Keratinocyte (primary cell): ENCODE results near the gene PCDH9. TPM values are rescaled to one million over a fixed set of nuclear protein-coding genes. Genes with fewer than 3 reads are reported as not detected.

Experiments
- DNase-seq: peaks from one replicate; pipeline ENCODE4 v3.0.0-alpha.2; 2011; ENCODE audit warnings: low read depth, missing footprints, low spot score
- FAIRE-seq: peaks from 2 replicates; lab custom pipeline; 2011; peaks lifted over from hg19 to GRCh38; lab: Jason Lieb, UNC
- H2AFZ ChIP-seq: 2 replicates; pipeline ENCODE4 v1.6.0; 2012; ENCODE audit warnings: low read length, control low read depth, inconsistent platforms; ENCODE audit not compliant: control insufficient read depth
- H3K27ac ChIP-seq: 2 replicates; pipeline ENCODE4 v1.5.1; 2011; ENCODE audit warnings: low read length; ENCODE audit not compliant: control insufficient read depth, insufficient read depth
- H3K27me3 ChIP-seq: 3 replicates; pipeline ENCODE4 v1.6.0; 2011; ENCODE audit warnings: low read length; ENCODE audit not compliant: control insufficient read depth, insufficient read depth; ENCODE audit errors: extremely low read depth
- H3K36me3 ChIP-seq, 2 experiments: 2 replicates in 1 of 2; 3 replicates in 1 of 2; pipeline ENCODE4 v1.5.1; 2011; ENCODE audit warnings: low read length in 2 of 2, mild to moderate bottlenecking in 1 of 2; ENCODE audit not compliant: control insufficient read depth in 2 of 2, insufficient read depth in 2 of 2; ENCODE audit errors: extremely low read depth in 1 of 2
- H3K4me1 ChIP-seq: 3 replicates; pipeline ENCODE4 v1.5.1; 2011; ENCODE audit warnings: low read length; ENCODE audit not compliant: control insufficient read depth, insufficient read depth; ENCODE audit errors: extremely low read depth
- H3K4me2 ChIP-seq: 3 replicates; pipeline ENCODE4 v1.6.0; 2011; ENCODE audit warnings: low read depth, low read length; ENCODE audit not compliant: control insufficient read depth, insufficient read depth; ENCODE audit errors: extremely low read depth
- H3K4me3 ChIP-seq, 3 experiments: fragments of 200-600 bp in 1 of 3; sonication (generic) in 1 of 3; 2 replicates in 2 of 3; 3 replicates in 1 of 3; pipeline ENCODE4 v1.5.1; 2011 to 2016; ENCODE audit warnings: low read length in 3 of 3, mild to moderate bottlenecking in 3 of 3, control low read depth in 2 of 3, inconsistent platforms in 1 of 3, low read depth in 1 of 3, mixed read lengths in 1 of 3, mixed run types in 1 of 3, moderate library complexity in 1 of 3; ENCODE audit not compliant: control insufficient read depth in 2 of 3, insufficient read depth in 2 of 3; ENCODE audit errors: extremely low read depth in 1 of 3
- H3K79me2 ChIP-seq: 2 replicates; pipeline ENCODE4 v1.6.0; 2012; ENCODE audit warnings: low read length; ENCODE audit not compliant: control insufficient read depth, insufficient read depth
- H3K9ac ChIP-seq: 3 replicates; pipeline ENCODE4 v1.6.0; 2011; ENCODE audit warnings: low read length; ENCODE audit not compliant: control insufficient read depth, insufficient read depth; ENCODE audit errors: extremely low read depth
- H3K9me1 ChIP-seq: 3 replicates; pipeline ENCODE4 v1.6.0; 2011; ENCODE audit warnings: low read length; ENCODE audit not compliant: control insufficient read depth, insufficient read depth; ENCODE audit errors: extremely low read depth
- H3K9me3 ChIP-seq: 2 replicates; pipeline ENCODE4 v1.5.1; 2012; ENCODE audit warnings: low read depth, low read length; ENCODE audit not compliant: control insufficient read depth
- H4K20me1 ChIP-seq: 3 replicates; pipeline ENCODE4 v1.6.0; 2011; ENCODE audit warnings: low read length; ENCODE audit not compliant: control insufficient read depth, insufficient read depth; ENCODE audit errors: extremely low read depth
- CTCF ChIP-seq, 3 experiments: IDR thresholded peaks in 1 of 3; conservative IDR thresholded peaks in 1 of 3; optimal IDR thresholded peaks in 1 of 3; 2 replicates in 2 of 3; 3 replicates in 1 of 3; pipeline versions ENCODE3 to v1.5.1; 2011; ENCODE audit warnings: low read length in 3 of 3, mild to moderate bottlenecking in 3 of 3, moderate library complexity in 2 of 3, control low read depth in 1 of 3, inconsistent platforms in 1 of 3; ENCODE audit not compliant: insufficient read depth in 2 of 3; ENCODE audit errors: extremely low read depth in 1 of 3
- EZH2 ChIP-seq: IDR thresholded peaks from one replicate; pipeline ENCODE4 v1.6.1; 2012; ENCODE audit warnings: inconsistent platforms, mild to moderate bottlenecking, low read length, moderate library complexity
- dilution Hi-C: fragments of 300-500 bp; cut with MboI; formaldehyde crosslinking; loops from one replicate; pipeline ENCODE4 v1.7.0; 2020; ENCODE audit warnings: low sequenced_read_pairs; ENCODE audit not compliant: extremely low pct_ligation_motif_present
- polyA plus RNA-seq, 5 experiments: library from polyadenylated mRNA; depleted of rRNA in 3 of 5; stranded (reverse) in 3 of 5; stranded (forward) in 1 of 5; unstranded in 1 of 5; fragments of >200 nt; gene quantifications; 1 replicate in 1 of 5; 2 replicates in 3 of 5; 3 replicates in 1 of 5; pipeline versions ENCODE4 v1.2.1 to v1.2.3, GENCODE V29; 2011 to 2012; ENCODE audit warnings: missing spikeins in 2 of 5, low read depth in 1 of 5, low replicate concordance in 1 of 5

Gene PCDH9
- polyA plus RNA-seq, 1 donor (not counting 4 experiments of a cell fraction or from before 2014, with no cell fraction given) = 0.21 TPM

GRCh38 chr13:67125681-67126080 lies 104.5 kb downstream of the PCDH9 start:
- Histone ChIP-seq H3K9ac (no peak overlapping the region), H3K4me3 (no peak overlapping the region), H2AFZ (no peak overlapping the region), H3K36me3 (no peaks in the 10 kb centered on the region), H3K9me1 (no peaks in the 10 kb centered on the region), H3K27ac (no peak overlapping the region), H4K20me1 (no peaks in the 10 kb centered on the region), H3K4me2 (no peak overlapping the region), H3K9me3 (no peaks in the 10 kb centered on the region), H3K79me2 (no peaks in the 10 kb centered on the region), H3K4me1 (peaks cover 7% of the 10 kb centered on the region), H3K27me3 (peaks cover 4% of the 10 kb centered on the region)
- no peak for TF ChIP-seq CTCF (optimal IDR thresholded peaks at IDR 0.05 in 1 of 3, IDR thresholded peaks at IDR 0.05 in 1 of 3, conservative IDR thresholded peaks at IDR 0.05 in 1 of 3; ENCODE audit: extremely low read depth in 1 of 3, insufficient read depth in 2 of 3, low read length in 3 of 3)
- TF ChIP-seq EZH2 = no peak
- no peak for DNase-seq
- dilution Hi-C loops = no loop called here
- no peak for FAIRE-seq

GRCh38 chr13:67123165-67123564 lies 107.0 kb downstream of the PCDH9 start:
- H3K4me2 ChIP-seq = no peak overlapping the region
- H3K4me1 ChIP-seq = peaks cover 10% of the 10 kb centered on the region
- no peaks in the 10 kb centered on the region for H4K20me1 ChIP-seq
- H3K9me1 ChIP-seq = no peaks in the 10 kb centered on the region
- FAIRE-seq (no peak), DNase-seq (no peak)
- no peak overlapping the region for H2AFZ ChIP-seq
- dilution Hi-C loops = no loop called here
- H3K36me3 ChIP-seq = no peaks in the 10 kb centered on the region
- H3K79me2 ChIP-seq = no peaks in the 10 kb centered on the region
- no peak for TF ChIP-seq EZH2
- no peak for TF ChIP-seq CTCF (optimal IDR thresholded peaks at IDR 0.05 in 1 of 3, IDR thresholded peaks at IDR 0.05 in 1 of 3, conservative IDR thresholded peaks at IDR 0.05 in 1 of 3; ENCODE audit: extremely low read depth in 1 of 3, insufficient read depth in 2 of 3, low read length in 3 of 3)
- no peak overlapping the region for H3K9ac ChIP-seq
- H3K9me3 ChIP-seq = no peaks in the 10 kb centered on the region
- no peaks in the 10 kb centered on the region for H3K27me3 ChIP-seq
- H3K27ac ChIP-seq = no peak overlapping the region
- no peak overlapping the region for H3K4me3 ChIP-seq
